Esophagus (tissue), 2 donors: Measurements from ENCODE around the gene DNAJC5. TPM values are rescaled to one million over a fixed set of nuclear protein-coding genes. Genes with fewer than 3 reads are reported as not detected.

Experiments
- H3K27ac ChIP-seq, 2 donors: one replicate each; pipeline ENCODE4 v1.5.1; 2013; ENCODE audit warnings: low read depth in 2 of 2, mild to moderate bottlenecking in 2 of 2, inconsistent platforms in 1 of 2, low read length in 1 of 2, moderate library complexity in 1 of 2
- H3K27me3 ChIP-seq, 2 donors: one replicate each; pipeline ENCODE4 v1.6.1; 2013; ENCODE audit warnings: low read length in 2 of 2, control low read depth in 1 of 2, mild to moderate bottlenecking in 1 of 2; ENCODE audit not compliant: insufficient read depth in 2 of 2, control insufficient read depth in 1 of 2
- H3K36me3 ChIP-seq, 2 donors: one replicate each; pipeline ENCODE4 v1.6.1; 2013; ENCODE audit warnings: low read length in 1 of 2; ENCODE audit not compliant: control insufficient read depth in 2 of 2, insufficient read depth in 2 of 2
- H3K4me1 ChIP-seq, 2 donors: one replicate each; pipeline ENCODE4 v1.6.1; 2013; ENCODE audit warnings: low read length in 1 of 2; ENCODE audit not compliant: control insufficient read depth in 2 of 2, insufficient read depth in 2 of 2
- H3K4me3 ChIP-seq, 2 donors: one replicate each; pipeline ENCODE4 v1.5.1; 2013; ENCODE audit warnings: low read length in 2 of 2, mild to moderate bottlenecking in 2 of 2, low read depth in 1 of 2, moderate library complexity in 1 of 2
- H3K9me3 ChIP-seq, 2 donors: one replicate each; pipeline ENCODE4 v1.6.1; 2013; ENCODE audit warnings: mild to moderate bottlenecking in 2 of 2, low read depth in 1 of 2, low read length in 1 of 2, moderate library complexity in 1 of 2; ENCODE audit not compliant: control insufficient read depth in 2 of 2, insufficient read depth in 1 of 2
- WGBS, 2 donors: extraction: QIAGEN DNeasy Blood & Tissue Kit; methylation state at CpG; one replicate each; pipeline ENCODE4 v1.1.7; 2013; 5-methylcytosine and 5-hydroxymethylcytosine counted together
- polyA plus RNA-seq, 2 donors: library from polyadenylated mRNA; stranded (reverse); fragments of 200-250 nt; gene quantifications; one replicate each; pipeline ENCODE4 v1.2.3, GENCODE V29; 2013
- donor health status: healthy with polysubstance abuse.
- donor health status: Bipolar disorder and iron deficiency.

The DNAJC5 gene
- polyA plus RNA-seq, 2 donors = 42.9 to 59.4 TPM

DNA sequence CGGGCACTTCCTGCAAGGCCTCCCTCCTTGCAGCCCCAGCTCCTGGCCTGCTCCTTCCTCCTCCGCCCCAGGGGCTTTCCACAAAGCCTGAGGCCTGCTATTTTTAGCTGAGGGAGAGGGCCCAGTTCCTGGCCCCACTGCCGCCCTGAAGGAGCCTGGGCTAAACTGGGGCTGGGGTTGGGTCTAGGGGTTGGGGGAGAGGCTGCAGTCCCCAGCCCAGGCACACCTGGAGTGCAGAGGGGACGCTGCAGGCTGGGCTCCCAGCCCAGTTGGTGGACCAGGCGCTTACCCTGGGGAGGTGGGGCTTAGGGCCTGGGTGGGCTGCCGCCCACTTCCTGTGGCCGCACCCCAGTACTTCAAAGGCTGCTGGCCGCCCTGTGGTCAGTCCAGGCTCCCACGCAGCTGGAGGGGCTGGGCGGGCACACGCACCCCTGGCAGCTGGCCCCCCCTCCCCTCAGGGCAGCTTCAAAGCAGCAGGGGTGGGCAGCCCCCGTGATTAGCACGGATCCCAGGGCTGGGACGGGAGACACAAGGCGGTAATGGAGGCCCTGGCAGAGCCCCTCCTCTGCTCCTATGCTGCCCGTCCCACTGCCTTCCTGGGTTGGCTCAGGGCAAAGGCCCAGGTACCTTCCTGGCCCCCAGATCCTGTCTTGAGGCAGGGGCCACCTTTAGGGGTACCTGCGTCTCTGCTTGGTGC is 40.7 kb upstream of the DNAJC5 start:
- peaks cover 0 to 6% of the 10 kb centered on the region in 2 donors for H3K27me3 ChIP-seq
- peaks cover 6 to 18% of the 10 kb centered on the region in 2 donors for H3K4me1 ChIP-seq
- no peak overlapping the region for H3K4me3 ChIP-seq
- no peaks in the 10 kb centered on the region for H3K36me3 ChIP-seq
- H3K27ac ChIP-seq = peak overlapping the region; percentile 17 to 26
- 16 to 19% methylated on average over 11 to 17 of the region's 17 CpGs for WGBS, 2 donors
- no peaks in the 10 kb centered on the region for H3K9me3 ChIP-seq

DNA sequence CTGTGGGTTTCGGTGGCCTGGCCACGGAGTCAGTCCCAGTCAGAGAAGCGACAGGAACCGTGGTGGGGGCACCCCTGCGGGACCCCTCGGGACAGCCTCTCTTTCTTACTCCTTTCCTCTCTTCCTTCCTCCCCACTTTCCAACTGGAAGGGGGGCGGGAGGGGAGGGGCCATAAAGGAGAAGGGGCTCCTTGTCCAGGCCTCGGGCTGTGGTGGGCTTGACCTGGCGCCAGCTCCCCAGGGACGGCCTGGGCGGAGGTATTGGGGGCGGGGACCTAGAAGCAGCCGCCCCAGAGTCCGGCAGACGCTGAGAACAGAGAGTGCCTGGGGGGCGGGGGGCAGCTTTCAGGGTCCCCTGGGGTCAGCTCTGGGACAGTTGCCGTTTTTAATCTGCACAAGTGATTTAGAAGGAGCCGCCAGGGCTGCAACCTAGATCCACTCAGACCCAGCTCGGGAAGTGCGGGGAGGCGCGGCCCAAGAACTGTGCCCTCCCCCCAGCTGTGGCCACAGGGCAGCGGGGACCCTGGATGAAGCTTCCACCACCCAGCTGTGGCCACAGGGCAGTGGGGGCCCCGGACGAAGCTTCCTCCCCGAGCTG is 40.1 kb upstream of the DNAJC5 start:
- H3K4me1 ChIP-seq = peaks cover 6 to 18% of the 10 kb centered on the region in 2 donors
- H3K27me3 ChIP-seq = peaks cover 0 to 6% of the 10 kb centered on the region in 2 donors
- no peaks in the 10 kb centered on the region for H3K9me3 ChIP-seq
- no peaks in the 10 kb centered on the region for H3K36me3 ChIP-seq
- no peak overlapping the region for H3K4me3 ChIP-seq
- peak overlapping the region; percentile 17 to 26 for H3K27ac ChIP-seq
- 5 to 11% methylated on average over 25 to 26 of the region's 26 CpGs for WGBS, 2 donors

DNA sequence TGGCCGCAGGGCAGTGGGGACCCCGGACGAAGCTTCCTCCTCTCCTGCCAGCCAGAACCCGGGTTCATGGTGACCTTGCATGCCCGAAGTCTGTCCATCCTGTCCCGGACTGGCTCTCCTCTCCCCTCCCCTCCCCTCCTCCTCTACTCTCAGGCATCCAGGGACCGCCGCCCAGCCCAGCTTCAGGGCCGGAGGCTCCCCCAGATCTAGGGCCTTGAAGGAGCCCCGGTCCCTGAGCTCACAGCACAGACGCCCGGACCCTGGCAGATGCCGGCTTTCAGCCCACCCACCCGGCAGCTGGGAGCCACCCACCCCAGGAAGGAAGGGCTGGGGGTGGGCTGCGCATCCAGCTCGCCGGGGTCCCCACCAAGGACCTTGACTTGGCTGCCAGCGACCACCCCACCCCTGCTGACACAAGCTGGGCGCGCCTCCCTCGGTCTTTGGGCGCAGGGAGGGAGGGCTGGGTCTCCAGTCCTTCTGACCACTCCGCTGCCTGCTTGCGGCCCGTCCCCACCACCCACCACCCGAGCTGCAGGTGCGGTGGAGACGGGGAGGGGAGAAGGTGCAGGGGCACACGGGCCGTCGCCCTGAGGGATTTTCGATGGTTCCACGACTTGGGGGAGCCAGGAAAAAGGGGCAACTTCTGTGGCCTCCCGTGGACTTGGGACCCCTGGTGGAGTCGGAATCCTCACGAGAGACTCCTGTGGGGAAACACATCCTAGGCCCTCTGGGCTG is 39.4 kb upstream of the DNAJC5 start:
- peak overlapping the region; percentile 17 to 26 for H3K27ac ChIP-seq
- H3K4me3 ChIP-seq = no peak overlapping the region
- peaks cover 0 to 6% of the 10 kb centered on the region in 2 donors for H3K27me3 ChIP-seq
- H3K36me3 ChIP-seq = no peaks in the 10 kb centered on the region
- no peaks in the 10 kb centered on the region for H3K9me3 ChIP-seq
- peaks cover 6 to 18% of the 10 kb centered on the region in 2 donors for H3K4me1 ChIP-seq
- 28 to 35% methylated on average over 34 to 36 of the region's 36 CpGs for WGBS, 2 donors

DNA sequence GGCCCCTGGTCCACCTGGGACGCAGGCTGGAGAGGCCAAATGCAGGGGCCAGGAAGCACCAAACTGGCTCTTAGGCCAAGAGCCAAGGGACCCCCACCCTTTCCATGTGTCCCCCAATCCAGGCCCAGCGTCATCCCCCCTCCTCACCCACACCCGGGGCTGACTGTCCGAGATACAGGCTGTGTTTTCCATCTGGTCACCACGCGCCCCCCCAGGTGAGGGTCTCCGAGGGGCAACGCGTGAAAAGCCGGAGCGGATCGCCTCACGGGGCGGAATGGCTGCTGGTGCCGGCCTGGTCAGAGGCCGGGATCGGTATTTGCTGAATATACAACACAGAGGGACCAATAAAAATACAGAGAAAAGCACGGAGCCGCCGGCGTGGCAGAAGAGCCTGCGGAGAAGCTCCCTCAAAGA is 38.8 kb upstream of the DNAJC5 start:
- Histone ChIP-seq H3K36me3 (no peaks in the 10 kb centered on the region), H3K27ac (no peak overlapping the region), H3K9me3 (no peaks in the 10 kb centered on the region), H3K27me3 (peaks cover 0 to 6% of the 10 kb centered on the region in 2 donors), H3K4me1 (peaks cover 6 to 18% of the 10 kb centered on the region in 2 donors), H3K4me3 (no peak overlapping the region)
- 58 to 63% methylated on average over 22 of the region's 22 CpGs for WGBS, 2 donors

DNA sequence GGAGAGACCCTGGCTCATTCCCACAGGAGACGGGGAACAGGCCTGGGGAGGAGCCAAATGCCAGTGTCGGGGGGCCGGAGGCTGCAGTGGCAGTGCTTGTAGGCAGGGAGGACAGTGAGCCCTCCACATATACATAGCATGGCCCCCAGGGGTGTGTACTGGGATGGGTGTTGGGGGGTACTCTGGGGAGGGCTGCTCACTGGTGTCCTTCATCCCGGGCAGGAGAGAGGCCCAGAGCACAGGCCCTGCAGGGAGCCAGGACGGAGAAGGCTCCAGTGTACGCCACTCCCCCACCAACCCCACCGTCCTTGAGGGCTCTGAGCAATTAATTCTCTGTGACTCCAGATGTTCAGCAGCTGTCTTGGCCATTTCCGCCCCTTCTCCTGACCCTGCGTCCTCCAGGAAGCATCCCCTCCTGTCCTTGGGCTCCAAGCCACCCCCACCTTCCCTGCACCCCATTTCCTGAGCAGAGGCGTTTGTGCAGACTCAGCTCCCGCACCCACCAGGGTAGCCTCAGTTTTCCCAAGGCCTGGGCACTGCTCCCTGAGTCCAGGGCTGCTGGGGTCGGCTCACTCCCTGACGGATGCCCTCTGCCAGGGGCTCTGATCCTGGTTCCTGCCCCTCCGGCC is 37.0 kb upstream of the DNAJC5 start:
- WGBS, 2 donors = 19 to 27% methylated on average over 13 to 14 of the region's 14 CpGs
- no peak overlapping the region for H3K4me3 ChIP-seq
- H3K27me3 ChIP-seq = peaks cover 0 to 6% of the 10 kb centered on the region in 2 donors
- peak overlapping the region in 1 of 2 donors; percentile 14 for H3K27ac ChIP-seq
- H3K36me3 ChIP-seq = peaks cover 0 to 16% of the 10 kb centered on the region in 2 donors
- H3K9me3 ChIP-seq = no peaks in the 10 kb centered on the region
- peaks cover 6 to 27% of the 10 kb centered on the region in 2 donors for H3K4me1 ChIP-seq

DNA sequence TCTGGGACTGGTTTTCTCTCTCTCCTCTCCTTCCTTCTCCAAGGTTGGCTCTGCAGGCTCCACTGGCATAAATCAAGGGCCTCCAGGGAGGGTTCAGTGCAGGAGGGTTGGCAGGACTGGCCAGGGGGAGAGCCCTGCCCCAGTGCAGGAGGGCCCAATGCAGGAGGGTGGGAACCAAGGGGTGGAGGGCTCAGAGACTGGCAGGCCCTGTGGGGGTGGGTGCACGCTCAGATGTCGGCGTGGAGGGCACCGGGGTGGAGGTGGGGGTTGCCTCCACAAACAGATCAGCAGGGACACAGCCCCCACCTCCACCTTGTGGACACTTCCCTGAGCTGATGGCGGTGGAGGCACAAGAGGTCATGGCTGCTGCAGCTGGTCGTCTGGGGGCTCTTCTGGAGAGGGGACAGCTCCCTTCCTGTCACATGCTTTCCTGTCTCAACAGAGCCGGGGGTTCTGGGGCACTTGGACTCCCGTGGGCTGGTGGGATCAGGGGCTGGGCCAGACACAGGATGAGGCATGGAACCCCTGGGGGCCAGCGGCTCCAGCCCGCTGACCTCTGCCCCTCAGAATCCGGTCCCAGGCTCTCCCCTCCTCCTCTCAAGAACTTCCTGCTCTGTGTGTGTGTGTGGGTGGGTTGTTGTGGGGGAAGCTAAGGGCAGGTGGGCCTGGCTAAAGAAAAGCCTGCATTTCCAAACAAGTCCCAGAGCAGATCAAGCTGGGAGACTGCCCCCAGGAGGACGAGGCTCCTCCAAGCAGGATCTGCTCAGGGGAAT is 36.3 kb upstream of the DNAJC5 start:
- H3K36me3 ChIP-seq = peaks cover 0 to 16% of the 10 kb centered on the region in 2 donors
- peak overlapping the region; percentile 38 to 51 for H3K27ac ChIP-seq
- peaks cover 6 to 31% of the 10 kb centered on the region in 2 donors for H3K4me1 ChIP-seq
- WGBS, 2 donors = 10 to 12% methylated on average over 10 to 12 of the region's 12 CpGs
- H3K27me3 ChIP-seq = peaks cover 0 to 6% of the 10 kb centered on the region in 2 donors
- no peaks in the 10 kb centered on the region for H3K9me3 ChIP-seq
- no peak overlapping the region for H3K4me3 ChIP-seq

DNA sequence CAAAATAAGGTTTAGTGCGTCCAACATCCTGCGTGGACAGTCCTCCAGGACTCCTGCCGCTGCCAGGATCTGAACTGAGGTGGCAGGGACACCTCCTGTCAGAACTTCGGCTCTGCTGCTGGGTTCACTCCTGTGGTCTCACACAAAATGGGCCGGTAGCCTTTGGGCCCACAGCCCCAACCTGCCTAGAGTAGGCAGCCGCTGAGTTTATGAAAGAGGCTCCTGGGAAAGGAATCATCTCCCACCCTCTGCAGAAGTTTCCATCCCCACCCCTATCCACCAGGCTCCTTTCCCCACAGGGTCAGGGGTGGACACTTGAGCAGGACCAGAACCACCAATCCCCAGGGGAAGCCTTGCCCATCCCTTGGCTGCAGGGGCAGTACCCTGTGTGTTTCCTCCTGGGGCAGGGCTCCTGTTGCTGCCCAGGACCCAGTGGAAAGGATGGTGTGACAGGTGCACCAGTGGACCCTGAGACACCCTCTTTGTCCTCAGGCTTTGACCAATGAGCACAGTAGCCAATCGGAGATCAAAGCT is 35.7 kb upstream of the DNAJC5 start:
- H3K4me3 ChIP-seq = no peak overlapping the region

DNA sequence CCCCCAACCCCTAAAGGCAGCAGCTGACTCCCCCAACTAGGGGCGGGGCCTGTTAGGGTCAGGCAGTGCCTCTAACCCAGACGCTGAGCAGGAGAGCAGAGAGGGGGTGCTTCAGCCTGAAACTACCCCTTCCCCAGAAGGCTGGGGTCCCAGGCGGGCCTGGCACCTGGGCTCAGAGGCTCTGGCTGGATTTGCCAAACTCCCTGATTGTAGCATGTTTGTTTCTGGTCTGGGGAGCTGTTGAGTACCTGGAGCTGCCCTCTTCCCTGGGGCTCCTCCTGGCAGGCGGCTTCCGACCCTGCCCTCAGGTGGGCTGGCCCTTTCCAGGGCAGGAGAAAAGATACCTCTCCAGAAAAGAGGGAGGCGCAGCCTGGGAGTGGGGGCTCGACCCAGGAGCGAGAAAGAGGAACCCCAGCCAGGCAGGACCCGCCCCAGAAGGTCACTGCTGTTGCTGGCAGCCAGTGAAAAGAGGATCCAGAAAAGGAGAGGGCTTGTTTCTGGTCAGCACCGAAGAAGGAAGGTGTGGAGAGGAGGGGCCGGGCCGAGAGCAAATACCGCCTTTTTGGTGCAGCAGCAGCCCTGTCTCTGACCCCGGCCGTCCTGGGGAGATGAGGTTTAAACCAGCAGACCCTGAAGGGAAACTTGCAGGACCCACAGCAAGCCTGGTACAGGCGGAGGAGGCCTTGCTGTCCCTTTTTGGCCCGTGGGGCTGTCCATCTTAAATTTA is 34.4 kb upstream of the DNAJC5 start:
- H3K4me3 ChIP-seq = no peak overlapping the region
- peaks cover 0 to 25% of the 10 kb centered on the region in 2 donors for H3K4me1 ChIP-seq
- 74 to 75% methylated on average over 17 of the region's 17 CpGs for WGBS, 2 donors
- H3K27me3 ChIP-seq = peaks cover 0 to 4% of the 10 kb centered on the region in 2 donors
- H3K9me3 ChIP-seq = no peaks in the 10 kb centered on the region
- no peak overlapping the region for H3K27ac ChIP-seq
- peaks cover 0 to 16% of the 10 kb centered on the region in 2 donors for H3K36me3 ChIP-seq

More for the DNA sequence above, 35.7 kb upstream of the DNAJC5 start:
- no peaks in the 10 kb centered on the region for H3K9me3 ChIP-seq
- WGBS, 2 donors = 45 to 51% methylated on average over 7 of the region's 7 CpGs
- peak overlapping the region; percentile 37 to 51 for H3K27ac ChIP-seq
- peaks cover 3 to 28% of the 10 kb centered on the region in 2 donors for H3K4me1 ChIP-seq
- peaks cover 0 to 16% of the 10 kb centered on the region in 2 donors for H3K36me3 ChIP-seq
- H3K27me3 ChIP-seq = peaks cover 0 to 6% of the 10 kb centered on the region in 2 donors
